Endothelial cell (in vitro differentiated cells): ENCODE results near the gene ALG10. TPM values are rescaled to one million over a fixed set of nuclear protein-coding genes. Genes with fewer than 3 reads are reported as not detected.
"Not testable (repeated sequence)": the region's sequence is repeated elsewhere in the genome, so short reads cannot be mapped to it uniquely, and the experiment has no call there.

Experiments
- DNase-seq: peaks from one replicate; pipeline ENCODE4 v3.0.0; 2021; ENCODE audit warnings: low spot score
- H3K27ac Mint-ChIP-seq: one replicate; pipeline ENCODE4 v1.8.0; 2021; ENCODE audit warnings: mixed read lengths, inconsistent platforms; ENCODE audit not compliant: unreplicated experiment
- H3K27me3 Mint-ChIP-seq: one replicate; pipeline ENCODE4 v1.8.0; 2021; ENCODE audit warnings: mild to moderate bottlenecking, moderate library complexity, mixed read lengths, inconsistent platforms; ENCODE audit not compliant: unreplicated experiment
- H3K36me3 Mint-ChIP-seq: one replicate; pipeline ENCODE4 v1.8.0; 2021; ENCODE audit warnings: mild to moderate bottlenecking, low read depth, mixed read lengths, inconsistent platforms; ENCODE audit not compliant: unreplicated experiment
- H3K4me1 Mint-ChIP-seq: one replicate; pipeline ENCODE4 v1.8.0; 2021; ENCODE audit warnings: mild to moderate bottlenecking, mixed read lengths, inconsistent platforms; ENCODE audit not compliant: unreplicated experiment
- H3K4me3 Mint-ChIP-seq: one replicate; pipeline ENCODE4 v1.8.0; 2021; ENCODE audit warnings: mild to moderate bottlenecking, mixed read lengths, inconsistent platforms; ENCODE audit not compliant: unreplicated experiment
- H3K9me3 Mint-ChIP-seq: one replicate; pipeline ENCODE4 v1.8.0; 2021; ENCODE audit warnings: mixed read lengths, inconsistent platforms; ENCODE audit not compliant: unreplicated experiment
- CTCF ChIP-seq: fragments of 200-600 bp; sonication (generic); IDR thresholded peaks from one replicate; pipeline ENCODE4 v1.5.0; 2021; ENCODE audit warnings: antibody characterized with exemption; ENCODE audit not compliant: unreplicated experiment
- total RNA-seq: library from RNA; stranded (reverse); fragmentation: NEBNext Ultra II Directional; extraction: Animal tissue kit (Norgen Biotek cat#: 25700); gene quantifications from one replicate; pipeline ENCODE4 v1.2.1, GENCODE V29; 2021; ENCODE audit not compliant: unreplicated experiment

The ALG10 gene
- total RNA-seq, 1 donor from 2014 or later, result 11.8 TPM

- H3K4me1 Mint-ChIP-seq, result no peaks in the 10 kb centered on the region
- no peak overlapping the region for H3K4me3 Mint-ChIP-seq
- no peak for DNase-seq
- H3K27ac Mint-ChIP-seq, result no peak overlapping the region
- no peaks in the 10 kb centered on the region for H3K27me3 Mint-ChIP-seq
- TF ChIP-seq CTCF, result no peak
- H3K9me3 Mint-ChIP-seq, result no peaks in the 10 kb centered on the region
- H3K36me3 Mint-ChIP-seq, result no peaks in the 10 kb centered on the region
Observed at GRCh38 chr12:33994857-33995808, 27.2 kb upstream of the ALG10 start.

- H3K36me3 Mint-ChIP-seq, H3K27ac Mint-ChIP-seq, H3K4me1 Mint-ChIP-seq, DNase-seq, H3K4me3 Mint-ChIP-seq, H3K9me3 Mint-ChIP-seq, H3K27me3 Mint-ChIP-seq: not testable (repeated sequence)
Observed at GRCh38 chr12:34008835-34009234, 13.5 kb upstream of the ALG10 start.

DNA sequence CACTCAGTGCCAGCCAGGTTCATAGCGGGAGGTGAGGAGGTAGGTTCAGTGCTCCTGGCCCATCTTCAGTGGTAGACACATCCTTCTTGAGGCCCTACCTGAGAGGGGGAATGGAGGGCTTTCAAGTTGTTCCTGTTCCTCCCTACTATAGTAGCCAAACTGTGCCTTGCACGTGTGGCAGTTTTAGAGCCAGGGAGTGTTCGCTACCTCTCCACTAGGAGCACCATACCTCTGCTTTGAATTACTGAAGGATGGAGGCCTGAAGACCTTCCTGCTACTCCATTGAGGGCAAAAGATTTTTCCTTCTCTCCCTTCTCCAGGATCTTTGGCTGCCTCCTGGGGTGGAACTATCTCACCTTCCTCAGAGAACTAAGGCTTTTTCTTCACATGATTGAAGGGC lies 5.9 kb upstream of the ALG10 start:
- no peak for TF ChIP-seq CTCF
- no peak for DNase-seq
- H3K4me1 Mint-ChIP-seq, result peaks cover 7% of the 10 kb centered on the region

DNA sequence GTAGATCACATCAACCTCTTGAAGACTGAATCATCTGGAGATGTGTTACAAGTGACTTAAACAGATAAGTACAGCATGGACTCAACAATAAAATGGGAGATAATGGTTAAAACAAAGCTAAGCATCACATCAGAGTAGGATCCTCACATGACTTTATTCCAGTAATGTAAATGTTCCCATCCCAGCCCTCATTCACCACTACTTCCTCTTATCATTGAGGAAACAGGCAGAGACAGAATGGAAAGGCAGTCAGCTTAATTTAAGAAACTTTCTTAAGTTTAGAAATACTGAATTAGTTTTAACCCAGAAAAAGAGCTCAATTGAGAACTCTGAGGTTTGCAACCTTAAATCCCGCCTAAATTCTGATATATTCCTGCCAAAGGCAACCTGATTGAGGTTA lies 1.2 kb upstream of the ALG10 start:
- Mint-ChIP-seq H3K9me3 (no peaks in the 10 kb centered on the region), H3K27ac (peak overlapping the region; percentile 32), H3K27me3 (no peaks in the 10 kb centered on the region), H3K36me3 (no peaks in the 10 kb centered on the region), H3K4me3 (no peak overlapping the region), H3K4me1 (peaks cover 20% of the 10 kb centered on the region)
- DNase-seq, result no peak
- TF ChIP-seq CTCF, result no peak

More for the DNA sequence above, 5.9 kb upstream of the ALG10 start:
- H3K9me3 Mint-ChIP-seq, result no peaks in the 10 kb centered on the region
- H3K27me3 Mint-ChIP-seq, result no peaks in the 10 kb centered on the region
- H3K36me3 Mint-ChIP-seq, result no peaks in the 10 kb centered on the region
- no peak overlapping the region for H3K27ac Mint-ChIP-seq
- H3K4me3 Mint-ChIP-seq, result no peak overlapping the region

- not testable (repeated sequence) for H3K4me3 Mint-ChIP-seq, H3K27me3 Mint-ChIP-seq, H3K27ac Mint-ChIP-seq, H3K9me3 Mint-ChIP-seq, H3K36me3 Mint-ChIP-seq, DNase-seq
- peaks cover 15% of the 10 kb centered on the region for H3K4me1 Mint-ChIP-seq
Observed at GRCh38 chr12:34027661-34028060, 5.4 kb downstream of the ALG10 start.

- Mint-ChIP-seq H3K4me1 (peaks cover 4% of the 10 kb centered on the region), H3K27me3 (no peaks in the 10 kb centered on the region), H3K27ac (no peak overlapping the region), H3K36me3 (no peaks in the 10 kb centered on the region), H3K4me3 (no peak overlapping the region), H3K9me3 (no peaks in the 10 kb centered on the region)
- no peak for DNase-seq
- TF ChIP-seq CTCF, result no peak
Observed at GRCh38 chr12:34030591-34030990, 8.3 kb downstream of the ALG10 start.
